GM03348 (cell line): Measurements from ENCODE around the gene ATP6V0C.
"Not testable (repeated sequence)": the region's sequence is repeated elsewhere in the genome, so short reads cannot be mapped to it uniquely, and the experiment has no call there.

Experiments used
- DNase-seq: peaks from one replicate; pipeline ENCODE4 v3.0.0; 2012; ENCODE audit warnings: low spot score

ATP6V0C gene

GRCh38 chr16:2528161-2529060 is 14.7 kb downstream of the ATP6V0C start:
- DNase-seq: no peak

GRCh38 chr16:2529061-2529931 is 15.5 kb downstream of the ATP6V0C start:
- no peak for DNase-seq

GRCh38 chr16:2529961-2530628 is 16.3 kb downstream of the ATP6V0C start:
- DNase-seq: no peak

- DNase-seq: no peak
Observed at GRCh38 chr16:2530629-2531318, 17.0 kb downstream of the ATP6V0C start.

GRCh38 chr16:2531371-2531695 is 17.6 kb downstream of the ATP6V0C start, which contains the start of gene CEMP1:
Gene CEMP1 (minus strand): TSS chr16:2531408. CDS start chr16:2531073, 335 bp downstream.
- no peak for DNase-seq

- DNase-seq: peak; percentile 98
Observed at GRCh38 chr16:2531696-2532493, 18.1 kb downstream of the ATP6V0C start.

GRCh38 chr16:2532494-2533141 is 18.9 kb downstream of the ATP6V0C start:
- no peak for DNase-seq

GRCh38 chr16:2533142-2533755 is 19.5 kb downstream of the ATP6V0C start:
- not testable (repeated sequence) for DNase-seq

GRCh38 chr16:2533912-2534311 is 20.2 kb downstream of the ATP6V0C start:
- DNase-seq: no peak

GRCh38 chr16:2534335-2534734 is 20.6 kb downstream of the ATP6V0C start:
- not testable (repeated sequence) for DNase-seq

- peak; percentile 57 for DNase-seq
Observed at GRCh38 chr16:2535625-2536013, 21.9 kb downstream of the ATP6V0C start.

- DNase-seq: peak; percentile 97
Observed at GRCh38 chr16:2537451-2538379, 24.0 kb downstream of the ATP6V0C start, which contains the start of gene PDPK1. Gene PDPK1 (plus strand): TSS chr16:2538021. CDS start chr16:2538113, 92 bp downstream.

GRCh38 chr16:2539192-2539844 is 25.6 kb downstream of the ATP6V0C start:
- not testable (repeated sequence) for DNase-seq

- DNase-seq: not testable (repeated sequence)
Observed at GRCh38 chr16:2539845-2540458, 26.2 kb downstream of the ATP6V0C start.

- DNase-seq: not testable (repeated sequence)
Observed at GRCh38 chr16:2540912-2541311, 27.2 kb downstream of the ATP6V0C start.

- DNase-seq: not testable (repeated sequence)
Observed at GRCh38 chr16:2541409-2541808, 27.7 kb downstream of the ATP6V0C start.

- DNase-seq: not testable (repeated sequence)
Observed at GRCh38 chr16:2543771-2544170, 30.0 kb downstream of the ATP6V0C start.
